HG02759 (cell line): ENCODE measurements around the gene TRUB1.
"Not testable (repeated sequence)": the region's sequence is repeated elsewhere in the genome, so short reads cannot be mapped to it uniquely, and the experiment has no call there.

Experiments used
- ATAC-seq: cut with Tn5 transposase; IDR thresholded peaks from one replicate; pipeline ENCODE4 v1.9.1; 2021; ENCODE audit warnings: mild to moderate bottlenecking, moderate library complexity; ENCODE audit not compliant: unreplicated experiment

Gene TRUB1

DNA sequence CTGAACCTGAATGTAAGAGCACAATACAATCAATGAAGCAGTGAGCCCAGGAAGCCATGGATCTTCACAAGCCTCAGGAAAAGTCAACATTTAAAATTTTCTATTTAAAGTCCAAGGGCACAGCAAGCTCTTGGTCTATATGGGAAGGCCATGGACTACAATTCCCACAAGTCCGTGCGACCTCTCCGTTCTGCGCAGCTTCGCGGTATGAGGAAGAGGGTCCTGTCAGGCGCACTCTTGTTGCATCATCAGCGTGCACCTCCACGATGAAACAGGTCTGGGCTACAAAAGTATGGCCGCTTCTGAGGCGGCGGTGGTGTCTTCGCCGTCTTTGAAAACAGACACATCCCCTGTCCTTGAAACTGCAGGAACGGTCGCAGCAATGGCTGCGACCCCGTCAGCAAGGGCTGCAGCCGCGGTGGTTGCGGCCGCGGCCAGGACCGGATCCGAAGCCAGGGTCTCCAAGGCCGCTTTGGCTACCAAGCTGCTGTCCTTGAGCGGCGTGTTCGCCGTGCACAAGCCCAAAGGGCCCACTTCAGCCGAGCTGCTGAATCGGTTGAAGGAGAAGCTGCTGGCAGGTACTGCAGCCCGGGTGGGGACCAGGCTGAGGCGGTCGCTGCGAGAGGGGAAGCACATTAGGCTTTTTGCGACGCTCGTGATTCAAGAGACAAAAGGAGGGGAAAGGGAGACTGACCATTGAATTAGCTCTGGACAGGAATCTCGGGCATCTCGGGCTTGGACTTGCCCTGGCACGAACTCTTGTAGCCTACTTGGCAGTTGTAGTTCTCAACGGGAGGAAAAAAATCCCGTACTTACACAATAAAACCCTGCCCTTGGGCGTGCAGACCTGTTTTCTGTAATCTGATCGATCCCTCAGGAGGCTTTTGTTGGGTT is at the start of gene TRUB1:
Gene TRUB1, plus strand, starts transcription at position 234 of the 894 bp plus-strand sequence. Its CDS starts 59 bp downstream, at position 293.
- ATAC-seq, result peak; percentile 100

DNA sequence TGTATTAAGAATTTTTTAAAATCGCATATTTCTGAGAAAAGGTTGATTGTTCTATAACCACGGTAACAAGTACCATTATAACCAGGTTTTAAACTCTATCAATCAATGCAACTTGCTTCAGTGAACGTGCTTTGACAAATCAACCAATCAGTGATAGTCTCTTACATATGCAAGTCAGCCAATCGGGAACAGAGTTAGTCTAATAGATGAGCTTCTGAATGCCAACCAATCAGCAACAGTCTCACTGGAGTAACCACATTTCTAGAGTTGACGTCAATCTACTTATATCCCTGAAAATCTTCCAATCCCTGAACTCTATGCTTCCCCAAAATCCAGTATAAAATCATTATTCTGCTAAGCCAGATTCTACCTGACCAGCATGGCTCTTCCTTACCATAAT is 44.7 kb upstream of the TRUB1 start:
- ATAC-seq, result no peak

DNA sequence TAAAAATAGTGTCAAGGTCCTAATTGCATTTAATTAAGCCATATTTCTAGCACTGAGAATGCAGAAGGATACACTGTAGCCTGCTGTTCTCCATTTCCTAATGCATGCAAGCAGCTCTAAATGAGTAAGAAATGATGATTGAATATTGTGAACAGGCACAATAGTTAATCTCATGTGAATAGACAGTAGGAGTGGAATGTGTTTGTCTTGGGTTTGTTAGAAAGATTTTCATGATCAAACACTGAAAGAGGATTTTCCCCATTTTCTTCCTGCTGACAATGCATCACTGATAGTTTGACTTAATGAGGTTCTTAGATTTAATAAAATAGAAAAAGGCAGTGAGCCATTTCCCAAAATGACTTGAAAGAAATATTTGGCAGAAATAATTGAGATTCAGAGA is 43.1 kb upstream of the TRUB1 start:
- no peak for ATAC-seq

DNA sequence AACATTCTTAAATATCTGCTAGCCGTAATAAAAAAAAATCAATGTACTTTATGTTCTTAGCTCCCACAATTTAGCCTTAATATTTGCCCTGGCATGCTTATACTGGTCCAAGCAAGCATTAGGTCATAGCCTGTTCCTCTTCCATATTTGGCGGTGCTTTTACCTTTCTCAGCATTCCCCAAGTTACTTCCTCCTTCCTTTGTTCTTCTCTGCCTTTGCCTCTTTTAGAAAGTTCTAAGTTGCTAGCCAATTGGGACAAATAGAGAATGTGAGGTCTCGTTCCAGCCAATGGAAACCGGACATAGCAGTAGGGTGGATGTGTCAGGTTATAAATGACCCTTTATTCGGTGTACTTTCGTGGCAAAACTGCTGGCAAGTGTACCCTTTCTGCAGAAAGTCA is 41.0 kb upstream of the TRUB1 start:
- ATAC-seq, result not testable (repeated sequence)

DNA sequence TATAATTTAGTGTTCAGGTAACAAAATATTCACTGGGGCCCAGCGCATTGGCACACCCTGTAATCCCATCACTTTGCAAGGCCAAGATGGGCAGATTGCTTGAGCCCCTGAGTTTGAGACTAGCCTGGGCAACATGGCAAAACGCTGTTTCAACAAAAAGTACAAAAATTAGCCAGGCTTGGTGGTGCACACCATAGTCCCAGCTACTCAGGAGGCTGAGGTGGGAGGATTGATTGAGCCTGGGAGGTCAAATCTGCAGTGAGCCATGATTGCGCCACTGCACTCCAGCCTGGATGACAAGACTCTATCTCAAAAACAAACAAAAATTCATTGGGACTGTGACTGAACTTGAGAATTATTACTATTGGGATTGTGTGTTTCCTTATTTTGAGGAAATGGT is 40.4 kb upstream of the TRUB1 start:
- no peak for ATAC-seq

DNA sequence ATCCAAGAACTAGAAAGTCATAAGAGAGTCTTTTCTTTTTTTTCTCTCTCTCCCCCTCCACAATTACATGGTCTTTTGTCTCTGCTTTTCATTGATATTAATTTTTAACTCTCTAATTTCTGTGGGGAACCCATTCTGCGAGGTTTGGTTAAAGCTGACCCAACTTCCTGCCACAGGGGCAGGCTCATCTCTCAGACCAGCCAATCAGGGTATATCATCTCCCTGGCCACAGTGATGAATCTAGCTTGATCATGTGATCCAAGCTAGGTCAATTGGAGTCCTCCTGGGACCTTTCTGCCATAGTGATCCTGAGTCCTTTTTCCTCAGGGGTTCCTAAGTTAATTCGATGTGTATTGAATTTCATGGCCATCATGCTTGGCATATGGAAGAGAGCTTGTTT is 38.0 kb upstream of the TRUB1 start:
- no peak for ATAC-seq

DNA sequence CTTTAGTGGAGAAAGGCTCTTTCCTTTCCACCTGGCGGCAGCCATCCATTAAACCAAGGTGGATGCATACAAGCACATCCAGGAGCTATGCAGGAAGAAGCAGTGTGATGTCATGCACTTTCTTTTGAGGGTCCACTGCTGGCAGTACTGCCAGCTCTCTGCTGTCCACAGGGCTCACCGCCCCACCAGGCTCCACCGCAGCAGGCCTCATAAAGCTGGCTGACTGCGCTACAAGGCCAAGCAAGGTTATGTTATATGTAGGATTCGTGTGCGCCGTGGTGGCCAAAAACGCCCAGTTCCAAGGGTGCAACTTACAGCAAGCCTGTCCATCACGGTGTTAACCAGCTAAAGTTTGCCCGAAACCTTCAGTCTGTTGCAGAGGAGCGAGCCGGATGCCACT is 37.3 kb upstream of the TRUB1 start:
- no peak for ATAC-seq

DNA sequence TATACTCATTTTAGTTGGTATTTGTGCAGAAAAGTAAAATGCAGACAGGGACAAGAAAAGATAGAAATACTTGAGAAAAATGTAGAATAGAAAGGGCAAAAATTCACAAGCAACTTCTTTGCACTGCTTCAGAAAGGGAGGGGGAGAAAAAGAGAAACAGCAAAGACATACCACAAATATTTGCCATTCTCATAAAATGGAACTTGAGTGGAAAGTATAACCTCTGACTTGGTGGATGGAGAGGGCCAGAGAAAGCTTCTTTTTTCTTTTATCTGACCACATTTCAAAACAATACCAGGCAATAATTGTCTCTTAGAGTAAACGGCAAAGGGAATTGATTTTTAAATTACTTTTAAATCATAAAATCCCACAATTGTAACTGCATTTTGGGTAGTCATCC is 35.8 kb upstream of the TRUB1 start:
- ATAC-seq, result no peak

DNA sequence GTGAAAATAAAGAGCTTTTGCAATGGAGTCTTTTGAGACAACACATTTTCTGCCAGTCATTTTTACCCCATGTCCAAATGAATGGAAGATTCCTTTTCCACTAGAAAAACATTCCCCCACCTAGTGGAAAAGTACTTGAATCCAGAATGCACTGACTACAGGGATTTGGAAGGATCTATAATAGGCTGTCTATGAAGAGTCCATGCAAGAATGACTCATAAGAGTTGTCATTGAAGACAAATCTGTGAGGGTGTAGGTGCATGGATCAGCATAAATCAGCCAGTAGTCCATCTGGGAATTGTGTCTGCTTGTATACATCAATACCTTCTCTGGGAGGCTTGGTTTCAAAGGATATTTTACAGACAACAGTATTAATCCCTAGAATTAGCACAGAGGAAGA is 32.5 kb upstream of the TRUB1 start:
- ATAC-seq, result no peak

DNA sequence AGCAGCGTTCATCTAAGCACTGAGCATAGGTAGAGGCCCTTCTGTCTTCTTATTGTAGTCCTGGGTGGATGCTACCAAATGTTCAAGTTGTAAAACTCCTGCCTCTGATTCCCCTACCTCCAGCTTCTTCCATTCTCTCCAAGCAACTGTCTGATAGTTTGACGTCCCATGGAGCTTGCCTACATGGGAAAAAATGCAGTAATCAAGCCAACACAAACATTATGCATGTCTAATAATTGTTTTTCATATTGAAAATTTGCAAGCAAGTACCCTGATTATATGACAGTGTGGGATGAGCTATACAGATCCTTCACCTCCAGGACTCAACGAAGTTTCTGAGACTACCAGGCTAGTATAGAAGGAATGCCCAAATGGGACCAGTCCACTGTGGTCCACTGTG is 31.0 kb upstream of the TRUB1 start:
- no peak for ATAC-seq

DNA sequence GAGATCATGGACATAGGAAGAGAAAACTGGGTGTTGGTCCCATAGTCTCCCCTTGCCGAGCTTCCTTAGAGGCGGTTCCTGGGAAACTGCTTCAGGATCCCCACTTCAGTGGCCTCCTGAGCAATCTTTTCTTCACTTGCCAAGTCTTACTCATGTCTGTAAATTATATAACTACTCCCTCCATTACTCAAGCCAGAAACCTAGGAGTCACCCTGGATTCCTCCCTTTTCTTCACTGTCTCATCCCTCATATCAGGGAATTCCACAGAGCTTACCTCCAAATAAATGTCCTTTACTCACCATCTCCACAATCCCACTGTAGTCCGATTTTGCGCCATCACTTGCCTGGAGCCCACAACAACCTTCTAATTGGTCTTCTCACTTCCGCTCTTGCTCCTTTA is 29.1 kb upstream of the TRUB1 start:
- no peak for ATAC-seq

DNA sequence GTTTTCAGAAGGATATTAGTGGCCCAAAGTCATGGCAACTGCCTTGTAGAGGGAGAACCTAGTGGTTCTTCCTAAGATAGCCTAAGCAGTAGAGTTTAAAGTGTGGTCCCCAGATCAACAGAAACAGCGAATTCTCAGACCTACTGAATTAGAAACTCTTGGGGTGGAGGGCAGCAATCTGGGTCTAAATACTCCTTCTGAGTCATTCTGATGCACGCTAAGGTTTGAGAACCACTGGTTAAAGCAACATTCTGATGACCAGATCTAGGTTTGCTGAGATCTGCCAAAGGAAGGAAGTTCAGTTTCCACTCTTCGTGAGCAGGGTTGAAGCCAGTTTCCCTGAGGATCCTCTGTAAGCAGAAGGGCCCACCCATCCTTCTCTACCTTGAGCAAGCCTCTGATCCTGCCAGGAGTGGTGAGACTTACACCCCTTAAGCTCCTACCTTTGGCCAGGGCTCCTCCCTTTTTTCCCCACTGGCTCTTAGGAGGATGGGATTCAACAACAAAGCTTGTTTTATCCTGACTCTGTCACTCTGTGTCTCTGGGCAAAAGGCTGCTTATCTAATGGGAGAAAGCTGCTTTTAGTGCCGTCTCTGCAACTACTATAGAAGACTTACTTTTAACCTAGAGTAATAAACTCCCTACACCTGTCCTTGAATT is 26.8 kb upstream of the TRUB1 start:
- ATAC-seq, result peak; percentile 39

DNA sequence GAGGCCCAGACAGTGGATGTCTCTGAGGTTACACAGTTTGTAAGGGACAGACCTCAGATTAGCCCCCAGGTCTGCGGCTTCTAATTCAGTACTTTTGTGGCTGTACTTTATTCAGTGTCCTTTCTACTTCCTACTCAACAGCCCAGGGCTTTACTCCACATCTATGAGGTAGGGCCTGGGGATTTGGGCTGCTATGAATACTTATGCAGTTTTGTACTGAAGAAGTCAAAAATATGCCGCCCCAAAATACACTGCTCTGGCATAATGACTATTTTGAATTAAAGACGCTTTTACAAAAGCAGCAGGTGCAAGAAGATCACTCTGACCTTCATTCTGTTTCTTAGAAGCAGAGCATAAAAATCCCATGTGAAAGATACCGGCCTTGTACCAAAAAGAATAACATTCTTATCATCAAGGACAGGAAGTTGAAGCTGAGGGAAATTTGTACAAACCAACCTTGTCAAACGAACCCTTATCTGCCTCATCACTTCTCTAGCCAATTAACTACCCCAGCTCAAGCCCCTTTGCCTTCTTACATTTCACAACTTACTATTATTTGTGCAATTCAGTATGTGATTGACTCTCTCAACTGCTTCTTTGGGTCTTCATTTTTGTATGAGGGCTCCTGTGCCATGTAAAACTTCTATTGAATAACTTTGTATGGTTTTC is 26.1 kb upstream of the TRUB1 start:
- no peak for ATAC-seq

DNA sequence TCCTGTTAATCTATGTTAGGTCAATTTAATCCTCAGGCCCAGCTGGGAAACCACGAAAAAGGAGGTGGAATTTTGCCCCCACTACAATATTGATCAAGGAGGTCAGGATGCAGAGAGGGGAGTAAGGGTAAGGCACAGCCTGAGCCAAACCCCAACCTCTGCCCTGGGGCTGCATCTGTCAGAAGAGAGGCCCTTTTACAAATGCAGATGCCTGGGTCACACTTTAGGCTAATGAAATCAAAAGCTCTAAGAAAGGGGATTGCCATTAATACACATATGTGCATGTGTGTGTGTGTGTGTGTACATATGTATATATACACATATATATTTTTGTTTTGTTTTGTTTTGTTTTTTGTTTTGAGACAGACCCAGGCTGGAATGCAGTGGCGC is 25.5 kb upstream of the TRUB1 start:
- no peak for ATAC-seq

DNA sequence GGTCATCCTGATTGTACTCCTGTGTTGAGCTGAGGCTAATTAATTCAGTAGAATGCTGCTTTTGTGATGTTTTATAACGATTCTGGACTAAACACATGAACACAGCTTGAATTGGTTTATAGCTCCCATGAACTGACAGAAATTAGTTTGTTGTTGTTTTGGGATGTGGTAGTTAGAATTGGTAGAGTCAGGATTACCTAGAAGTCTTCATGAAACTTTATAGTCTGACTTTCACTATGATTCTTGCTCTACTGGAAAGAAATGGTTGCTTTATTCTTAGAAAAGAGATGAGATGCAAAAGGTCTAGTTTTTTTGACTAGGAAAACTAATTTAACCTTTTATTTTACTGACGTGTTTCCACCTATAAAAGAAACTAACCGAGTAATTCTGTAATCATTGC is 23.4 kb upstream of the TRUB1 start:
- no peak for ATAC-seq

DNA sequence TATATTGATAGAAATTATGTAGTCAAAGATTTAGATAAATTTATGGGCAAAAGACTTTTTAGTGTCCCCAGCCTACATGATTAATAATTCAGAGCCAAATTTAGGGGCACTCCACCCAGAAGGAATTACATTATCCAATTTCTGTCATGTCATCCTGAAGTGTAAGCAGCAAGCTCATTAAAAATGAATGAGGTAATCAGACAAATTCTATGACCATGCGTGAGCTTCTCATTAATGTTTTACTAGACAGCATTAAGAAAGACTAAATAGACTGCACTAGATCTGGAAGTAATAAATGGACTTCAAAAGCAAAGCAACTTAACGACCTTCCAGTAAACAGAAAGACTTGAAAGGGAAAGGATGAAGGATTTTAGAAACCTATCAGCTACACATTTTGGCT is 22.7 kb upstream of the TRUB1 start:
- no peak for ATAC-seq

DNA sequence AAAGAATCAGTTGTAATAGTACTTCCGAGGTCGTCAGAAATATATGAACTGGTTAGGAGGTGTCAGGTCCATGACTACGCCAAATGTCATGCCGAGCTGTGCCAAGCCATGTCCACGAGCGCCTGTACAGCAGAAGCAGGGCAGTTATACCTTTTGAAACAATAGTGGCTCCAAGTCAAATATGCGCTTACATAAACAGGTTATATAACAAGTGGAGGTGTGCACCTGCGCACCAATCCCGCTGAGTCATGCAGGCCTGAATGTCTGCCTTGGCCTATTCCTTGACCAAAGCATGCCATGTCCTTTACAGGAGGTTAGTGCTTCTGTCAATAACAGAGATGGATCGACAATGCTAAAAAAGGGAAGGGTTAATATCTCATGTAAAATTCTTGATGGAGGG is 21.3 kb upstream of the TRUB1 start:
- no peak for ATAC-seq

DNA sequence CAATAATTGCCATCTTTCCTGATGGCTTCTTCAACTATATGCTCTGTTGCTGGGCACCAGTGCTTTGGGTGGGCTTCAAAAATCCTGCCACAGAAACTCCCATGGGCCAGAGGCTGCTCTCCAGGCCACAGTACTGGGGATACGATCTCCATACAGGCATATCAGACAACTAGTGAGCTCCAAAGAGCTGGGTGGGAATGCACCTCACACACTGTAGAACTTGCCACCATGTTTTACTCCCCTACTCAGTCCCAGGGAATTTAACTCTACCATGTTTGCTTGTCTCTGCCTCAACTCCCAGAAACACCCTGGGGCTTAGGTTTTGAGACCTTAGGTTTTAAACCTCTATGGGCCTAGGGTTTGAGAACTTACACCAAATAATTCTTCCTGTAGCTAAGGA is 20.5 kb upstream of the TRUB1 start:
- ATAC-seq, result no peak

DNA sequence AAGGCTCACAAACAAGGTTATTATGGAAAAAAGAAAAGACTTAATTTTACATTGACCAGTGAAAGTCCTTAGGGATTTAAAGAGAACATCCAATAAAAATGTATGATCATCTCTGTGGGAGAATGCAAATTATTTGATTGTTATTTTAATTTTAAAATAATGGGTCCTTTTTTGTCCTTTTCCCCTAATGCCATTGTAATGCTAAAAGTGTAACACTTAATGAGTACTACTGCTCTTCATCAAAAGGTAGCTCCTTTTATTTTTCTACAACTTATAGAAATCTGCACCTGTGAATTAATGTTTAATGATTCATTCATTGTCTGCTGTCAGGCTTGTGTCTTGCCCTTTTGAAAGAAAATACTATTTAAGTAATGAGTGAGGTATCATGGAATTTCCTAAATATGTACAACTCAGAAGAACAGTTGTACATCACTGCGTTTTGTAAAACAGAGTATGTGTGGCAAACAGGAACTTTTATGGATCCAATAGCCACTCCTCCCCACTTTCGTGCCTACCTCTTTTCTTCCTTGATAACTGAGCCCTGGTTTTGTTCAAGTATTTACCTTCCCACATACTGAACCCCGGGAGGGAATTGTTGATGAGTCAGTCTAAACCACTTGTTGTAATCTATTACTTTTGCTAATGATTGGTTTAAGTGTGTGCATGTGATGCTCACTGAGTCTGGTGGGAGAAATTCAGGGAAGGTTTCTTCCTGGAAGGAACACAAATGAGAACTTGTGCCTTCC is 19.9 kb upstream of the TRUB1 start:
- no peak for ATAC-seq

DNA sequence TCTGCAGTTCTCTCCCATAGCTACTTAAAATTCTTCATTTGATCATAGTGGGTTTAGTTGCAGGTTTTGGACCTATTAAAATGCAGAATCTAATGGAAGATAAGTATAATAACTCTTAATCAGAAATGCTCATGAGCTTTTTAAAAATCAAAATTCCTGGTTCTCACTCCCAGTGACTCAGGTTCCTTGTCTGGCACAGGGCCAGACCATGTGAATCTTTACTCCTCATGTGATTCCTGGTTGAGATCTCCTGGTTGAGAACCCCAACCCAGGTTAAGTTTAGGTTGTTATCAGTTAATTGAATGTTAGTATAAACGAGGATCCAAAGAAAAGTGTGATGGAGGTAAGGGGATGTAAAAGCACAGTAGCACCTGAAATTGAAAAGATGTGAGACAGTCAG is 17.5 kb upstream of the TRUB1 start:
- no peak for ATAC-seq

DNA sequence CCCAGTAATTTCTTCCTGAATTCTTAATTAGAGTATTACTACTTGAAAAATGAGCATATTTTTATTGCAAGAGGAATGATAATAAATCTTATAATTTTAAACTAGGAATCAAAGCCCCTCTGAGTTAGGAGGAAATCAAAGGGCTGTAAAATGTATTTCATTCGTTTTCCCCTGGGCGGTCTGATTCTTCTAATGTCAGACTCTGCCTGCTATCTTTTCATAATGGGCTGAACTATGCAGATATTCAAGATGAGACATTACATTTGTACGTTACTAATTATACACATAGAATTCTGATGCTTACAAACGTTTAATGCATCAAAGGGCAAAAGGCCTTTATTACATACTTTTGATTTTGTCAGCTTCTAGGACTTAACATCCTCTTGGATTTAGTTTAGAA is 16.0 kb upstream of the TRUB1 start:
- no peak for ATAC-seq
